GM23338 (cell line): ENCODE data around the gene PROX2.

Experiments
- CREB1 ChIP-seq: fragments of 250-450 bp; sonication (Bioruptor Pico); IDR thresholded peaks from 2 replicates; pipeline ENCODE4 v1.5.0; 2020; ENCODE audit warnings: low read depth, mild to moderate bottlenecking, moderate library complexity
- CTCF ChIP-seq, 2 experiments: fragments of 200-600 bp in 1 of 2; sonication (generic) in 1 of 2; conservative IDR thresholded peaks; 2 replicates each; pipeline versions ENCODE4 v1.5.1 to v1.6.1; 2016 to 2017; ENCODE audit warnings: antibody characterized with exemption in 2 of 2, low read depth in 2 of 2, mild to moderate bottlenecking in 2 of 2, moderate library complexity in 1 of 2
- EZH2 ChIP-seq: fragments of 200-600 bp; sonication (generic); IDR thresholded peaks from one replicate; pipeline ENCODE4 v1.8.0; 2017; ENCODE audit warnings: antibody characterized with exemption, mild to moderate bottlenecking, low read depth; ENCODE audit not compliant: unreplicated experiment
- EZH2phosphoT487 ChIP-seq: fragments of 200-600 bp; sonication (generic); IDR thresholded peaks from one replicate; pipeline ENCODE4 v1.8.1; 2018; ENCODE audit warnings: antibody characterized with exemption; ENCODE audit not compliant: unreplicated experiment
- JUNB ChIP-seq: IDR thresholded peaks from one replicate; pipeline ENCODE4 v1.6.1; 2016; ENCODE audit warnings: antibody characterized with exemption; ENCODE audit not compliant: unreplicated experiment
- NANOG ChIP-seq: IDR thresholded peaks from 2 replicates; pipeline ENCODE4 v1.6.1; 2016; ENCODE audit warnings: antibody characterized with exemption, borderline replicate concordance
- POLR2AphosphoS5 ChIP-seq: IDR thresholded peaks from 2 replicates; pipeline ENCODE4 v1.6.1; 2016; ENCODE audit warnings: antibody characterized with exemption, low read depth
- STAT1 ChIP-seq: IDR thresholded peaks from one replicate; pipeline ENCODE4 v1.6.1; 2016; ENCODE audit warnings: antibody characterized with exemption; ENCODE audit not compliant: unreplicated experiment
- ZNF114 ChIP-seq: fragments of 250-450 bp; sonication (Bioruptor Pico); IDR thresholded peaks from 2 replicates; pipeline ENCODE4 v1.5.0; 2020; ENCODE audit warnings: mild to moderate bottlenecking, moderate library complexity
- ZNF331 ChIP-seq: fragments of 250-450 bp; sonication (Bioruptor Pico); IDR thresholded peaks from 2 replicates; pipeline ENCODE4 v1.5.0; 2020; ENCODE audit warnings: low read depth, mild to moderate bottlenecking, moderate library complexity
- TF ChIP-seq, protein P1 (sequence below): IDR thresholded peaks from one replicate; pipeline ENCODE4 v1.6.1; 2018; ENCODE audit warnings: antibody characterized with exemption; ENCODE audit not compliant: unreplicated experiment
- TF ChIP-seq, protein P2 (sequence below): fragments of 250-450 bp; sonication (Bioruptor Pico); IDR thresholded peaks from 2 replicates; pipeline ENCODE4 v1.5.0; 2020; ENCODE audit warnings: mild to moderate bottlenecking, moderate library complexity

- TF ChIP-seq EZH2 (no peak), CTCF (conservative IDR thresholded peaks at IDR 0.05; ENCODE audit: low read depth in 2 of 2) (no peak), EZH2phosphoT487 (no peak), POLR2AphosphoS5 (peak; percentile 96), CREB1 (CRISPR knock-in tag) (peak; percentile 65), NANOG (no peak), JUNB (no peak), STAT1 (no peak), ZNF114 (CRISPR knock-in tag) (no peak), ZNF331 (CRISPR knock-in tag) (no peak)
- TF ChIP-seq, protein P1, sequence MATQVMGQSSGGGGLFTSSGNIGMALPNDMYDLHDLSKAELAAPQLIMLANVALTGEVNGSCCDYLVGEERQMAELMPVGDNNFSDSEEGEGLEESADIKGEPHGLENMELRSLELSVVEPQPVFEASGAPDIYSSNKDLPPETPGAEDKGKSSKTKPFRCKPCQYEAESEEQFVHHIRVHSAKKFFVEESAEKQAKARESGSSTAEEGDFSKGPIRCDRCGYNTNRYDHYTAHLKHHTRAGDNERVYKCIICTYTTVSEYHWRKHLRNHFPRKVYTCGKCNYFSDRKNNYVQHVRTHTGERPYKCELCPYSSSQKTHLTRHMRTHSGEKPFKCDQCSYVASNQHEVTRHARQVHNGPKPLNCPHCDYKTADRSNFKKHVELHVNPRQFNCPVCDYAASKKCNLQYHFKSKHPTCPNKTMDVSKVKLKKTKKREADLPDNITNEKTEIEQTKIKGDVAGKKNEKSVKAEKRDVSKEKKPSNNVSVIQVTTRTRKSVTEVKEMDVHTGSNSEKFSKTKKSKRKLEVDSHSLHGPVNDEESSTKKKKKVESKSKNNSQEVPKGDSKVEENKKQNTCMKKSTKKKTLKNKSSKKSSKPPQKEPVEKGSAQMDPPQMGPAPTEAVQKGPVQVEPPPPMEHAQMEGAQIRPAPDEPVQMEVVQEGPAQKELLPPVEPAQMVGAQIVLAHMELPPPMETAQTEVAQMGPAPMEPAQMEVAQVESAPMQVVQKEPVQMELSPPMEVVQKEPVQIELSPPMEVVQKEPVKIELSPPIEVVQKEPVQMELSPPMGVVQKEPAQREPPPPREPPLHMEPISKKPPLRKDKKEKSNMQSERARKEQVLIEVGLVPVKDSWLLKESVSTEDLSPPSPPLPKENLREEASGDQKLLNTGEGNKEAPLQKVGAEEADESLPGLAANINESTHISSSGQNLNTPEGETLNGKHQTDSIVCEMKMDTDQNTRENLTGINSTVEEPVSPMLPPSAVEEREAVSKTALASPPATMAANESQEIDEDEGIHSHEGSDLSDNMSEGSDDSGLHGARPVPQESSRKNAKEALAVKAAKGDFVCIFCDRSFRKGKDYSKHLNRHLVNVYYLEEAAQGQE: no peak
- TF ChIP-seq, protein P2, sequence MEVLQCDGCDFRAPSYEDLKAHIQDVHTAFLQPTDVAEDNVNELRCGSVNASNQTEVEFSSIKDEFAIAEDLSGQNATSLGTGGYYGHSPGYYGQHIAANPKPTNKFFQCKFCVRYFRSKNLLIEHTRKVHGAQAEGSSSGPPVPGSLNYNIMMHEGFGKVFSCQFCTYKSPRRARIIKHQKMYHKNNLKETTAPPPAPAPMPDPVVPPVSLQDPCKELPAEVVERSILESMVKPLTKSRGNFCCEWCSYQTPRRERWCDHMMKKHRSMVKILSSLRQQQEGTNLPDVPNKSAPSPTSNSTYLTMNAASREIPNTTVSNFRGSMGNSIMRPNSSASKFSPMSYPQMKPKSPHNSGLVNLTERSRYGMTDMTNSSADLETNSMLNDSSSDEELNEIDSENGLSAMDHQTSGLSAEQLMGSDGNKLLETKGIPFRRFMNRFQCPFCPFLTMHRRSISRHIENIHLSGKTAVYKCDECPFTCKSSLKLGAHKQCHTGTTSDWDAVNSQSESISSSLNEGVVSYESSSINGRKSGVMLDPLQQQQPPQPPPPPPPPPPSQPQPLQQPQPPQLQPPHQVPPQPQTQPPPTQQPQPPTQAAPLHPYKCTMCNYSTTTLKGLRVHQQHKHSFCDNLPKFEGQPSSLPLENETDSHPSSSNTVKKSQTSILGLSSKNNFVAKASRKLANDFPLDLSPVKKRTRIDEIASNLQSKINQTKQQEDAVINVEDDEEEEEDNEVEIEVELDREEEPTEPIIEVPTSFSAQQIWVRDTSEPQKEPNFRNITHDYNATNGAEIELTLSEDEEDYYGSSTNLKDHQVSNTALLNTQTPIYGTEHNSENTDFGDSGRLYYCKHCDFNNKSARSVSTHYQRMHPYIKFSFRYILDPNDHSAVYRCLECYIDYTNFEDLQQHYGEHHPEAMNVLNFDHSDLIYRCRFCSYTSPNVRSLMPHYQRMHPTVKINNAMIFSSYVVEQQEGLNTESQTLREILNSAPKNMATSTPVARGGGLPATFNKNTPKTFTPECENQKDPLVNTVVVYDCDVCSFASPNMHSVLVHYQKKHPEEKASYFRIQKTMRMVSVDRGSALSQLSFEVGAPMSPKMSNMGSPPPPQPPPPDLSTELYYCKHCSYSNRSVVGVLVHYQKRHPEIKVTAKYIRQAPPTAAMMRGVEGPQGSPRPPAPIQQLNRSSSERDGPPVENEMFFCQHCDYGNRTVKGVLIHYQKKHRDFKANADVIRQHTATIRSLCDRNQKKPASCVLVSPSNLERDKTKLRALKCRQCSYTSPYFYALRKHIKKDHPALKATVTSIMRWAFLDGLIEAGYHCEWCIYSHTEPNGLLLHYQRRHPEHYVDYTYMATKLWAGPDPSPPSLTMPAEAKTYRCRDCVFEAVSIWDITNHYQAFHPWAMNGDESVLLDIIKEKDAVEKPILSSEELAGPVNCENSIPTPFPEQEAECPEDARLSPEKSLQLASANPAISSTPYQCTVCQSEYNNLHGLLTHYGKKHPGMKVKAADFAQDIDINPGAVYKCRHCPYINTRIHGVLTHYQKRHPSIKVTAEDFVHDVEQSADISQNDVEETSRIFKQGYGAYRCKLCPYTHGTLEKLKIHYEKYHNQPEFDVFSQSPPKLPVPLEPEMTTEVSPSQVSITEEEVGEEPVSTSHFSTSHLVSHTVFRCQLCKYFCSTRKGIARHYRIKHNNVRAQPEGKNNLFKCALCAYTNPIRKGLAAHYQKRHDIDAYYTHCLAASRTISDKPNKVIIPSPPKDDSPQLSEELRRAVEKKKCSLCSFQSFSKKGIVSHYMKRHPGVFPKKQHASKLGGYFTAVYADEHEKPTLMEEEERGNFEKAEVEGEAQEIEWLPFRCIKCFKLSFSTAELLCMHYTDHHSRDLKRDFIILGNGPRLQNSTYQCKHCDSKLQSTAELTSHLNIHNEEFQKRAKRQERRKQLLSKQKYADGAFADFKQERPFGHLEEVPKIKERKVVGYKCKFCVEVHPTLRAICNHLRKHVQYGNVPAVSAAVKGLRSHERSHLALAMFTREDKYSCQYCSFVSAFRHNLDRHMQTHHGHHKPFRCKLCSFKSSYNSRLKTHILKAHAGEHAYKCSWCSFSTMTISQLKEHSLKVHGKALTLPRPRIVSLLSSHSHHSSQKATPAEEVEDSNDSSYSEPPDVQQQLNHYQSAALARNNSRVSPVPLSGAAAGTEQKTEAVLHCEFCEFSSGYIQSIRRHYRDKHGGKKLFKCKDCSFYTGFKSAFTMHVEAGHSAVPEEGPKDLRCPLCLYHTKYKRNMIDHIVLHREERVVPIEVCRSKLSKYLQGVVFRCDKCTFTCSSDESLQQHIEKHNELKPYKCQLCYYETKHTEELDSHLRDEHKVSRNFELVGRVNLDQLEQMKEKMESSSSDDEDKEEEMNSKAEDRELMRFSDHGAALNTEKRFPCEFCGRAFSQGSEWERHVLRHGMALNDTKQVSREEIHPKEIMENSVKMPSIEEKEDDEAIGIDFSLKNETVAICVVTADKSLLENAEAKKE (CRISPR knock-in tag): no peak
Observed at GRCh38 chr14:74881431-74882102, 5.6 kb upstream of the PROX2 start, which contains the start of gene DLST.
